ENCODE data around the gene MAP7D3.

Gene MAP7D3

DNA sequence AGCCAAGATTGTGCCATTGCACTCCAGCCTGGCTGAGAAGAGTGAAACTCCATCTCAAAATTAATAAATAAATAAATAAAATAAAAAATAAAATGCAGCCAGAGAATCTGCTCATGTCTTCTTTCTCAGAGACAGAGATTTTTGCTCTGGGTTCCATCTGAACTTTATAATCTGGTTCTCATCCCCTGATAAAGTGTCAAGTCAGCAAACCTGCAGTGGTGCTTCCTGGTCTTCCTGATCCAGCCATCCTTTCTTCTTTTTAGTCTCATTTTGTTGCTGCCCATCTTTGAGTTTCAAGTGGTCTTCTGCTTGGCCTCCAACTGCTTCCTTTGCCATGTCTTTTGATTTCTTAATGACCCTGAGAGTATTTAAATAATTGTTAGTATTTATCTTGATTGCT is 24.1 kb downstream of the MAP7D3 start:
- Histone ChIP-seq H3K36me3 (ENCODE audit: insufficient read depth, low read length) (peaks cover 11% of the 10 kb centered on the region), H3K9me3 (ENCODE audit: control insufficient read depth, insufficient read depth, low read length) (no peaks in the 10 kb centered on the region), H3K9ac (ENCODE audit: low read depth, low read length) (no peak overlapping the region), H3K4me1 (ENCODE audit: insufficient read depth, low read length) (no peaks in the 10 kb centered on the region)

DNA sequence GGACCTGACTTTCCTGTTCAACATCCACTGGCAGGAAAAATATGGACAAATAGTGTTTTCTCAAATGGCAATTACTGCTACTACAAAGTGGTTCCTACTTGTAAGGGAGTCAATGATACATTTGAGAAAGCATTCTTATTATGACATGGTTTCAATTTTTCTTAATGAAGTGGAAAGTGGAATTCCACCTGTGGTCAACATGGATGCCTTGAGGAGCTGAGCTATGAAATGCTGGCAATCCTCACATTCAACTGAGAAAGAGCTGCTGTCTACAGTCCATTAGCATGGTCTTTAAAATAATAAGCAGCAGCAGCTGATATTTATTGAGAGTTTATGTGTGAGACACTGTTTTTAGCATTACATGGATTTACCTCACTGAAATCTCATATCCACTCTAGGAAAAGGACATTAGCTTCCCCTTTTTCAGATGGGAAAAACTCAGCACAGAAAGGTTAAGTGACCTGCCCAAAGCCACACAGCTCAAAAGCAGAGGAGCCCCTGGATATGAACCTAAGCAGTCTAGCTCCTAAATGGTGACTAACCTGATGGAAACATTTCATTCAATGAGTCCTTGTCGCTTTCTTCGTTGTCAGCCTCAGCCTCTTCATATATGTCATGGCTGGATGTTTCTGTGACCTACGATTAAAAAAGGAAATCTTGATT is 29.2 kb downstream of the MAP7D3 start:
- Histone ChIP-seq H3K9me3 (ENCODE audit: control insufficient read depth, insufficient read depth, low read length) (no peaks in the 10 kb centered on the region), H3K9ac (ENCODE audit: low read depth, low read length) (no peak overlapping the region), H3K4me1 (ENCODE audit: insufficient read depth, low read length) (no peaks in the 10 kb centered on the region), H3K36me3 (ENCODE audit: insufficient read depth, low read length) (peaks cover 12% of the 10 kb centered on the region)

DNA sequence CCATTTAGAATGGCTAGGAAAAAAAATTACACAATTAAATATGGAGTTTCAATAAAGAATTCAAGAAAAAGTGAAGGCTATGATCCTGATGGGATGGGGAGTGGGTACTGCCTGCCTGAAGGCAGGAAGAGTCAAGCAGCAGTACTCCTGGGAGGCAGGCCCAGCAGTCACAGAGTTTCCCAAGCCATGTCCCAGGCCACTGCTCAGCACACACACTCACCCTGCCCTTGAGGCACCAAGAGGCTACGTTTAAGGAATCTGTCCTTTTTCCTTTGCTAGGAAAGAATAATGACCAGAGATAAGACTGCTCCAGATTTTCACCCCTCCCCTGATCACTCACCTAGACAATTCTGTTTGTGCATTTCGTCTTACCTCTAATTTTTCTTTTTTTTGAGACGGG is 30.2 kb downstream of the MAP7D3 start:
- no peak overlapping the region for H3K9ac ChIP-seq (ENCODE audit: low read depth, low read length)
- H3K36me3 ChIP-seq (ENCODE audit: insufficient read depth, low read length), result peaks cover 12% of the 10 kb centered on the region
- no peaks in the 10 kb centered on the region for H3K9me3 ChIP-seq (ENCODE audit: control insufficient read depth, insufficient read depth, low read length)
- no peaks in the 10 kb centered on the region for H3K4me1 ChIP-seq (ENCODE audit: insufficient read depth, low read length)

DNA sequence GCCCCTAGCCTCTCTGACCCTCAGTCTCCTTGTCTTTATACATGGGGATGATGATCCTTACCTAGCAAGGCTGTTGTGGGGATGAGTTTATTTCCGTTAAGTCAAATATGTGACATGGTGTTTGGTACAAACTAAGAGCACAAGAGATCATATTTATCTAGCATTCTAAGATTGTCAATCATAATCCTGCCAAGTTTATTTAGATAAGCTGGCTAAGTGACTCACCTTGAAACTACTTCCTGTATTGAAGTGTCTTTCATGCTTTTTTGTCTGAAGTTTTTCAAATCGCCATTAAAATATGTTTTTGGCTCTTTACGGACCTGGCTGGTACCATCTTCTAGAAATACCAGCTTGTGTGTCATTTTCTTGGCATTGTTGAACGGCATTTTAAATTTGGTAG is 30.7 kb downstream of the MAP7D3 start:
- H3K9me3 ChIP-seq (ENCODE audit: control insufficient read depth, insufficient read depth, low read length), result no peaks in the 10 kb centered on the region
- H3K36me3 ChIP-seq (ENCODE audit: insufficient read depth, low read length), result peaks cover 12% of the 10 kb centered on the region
- no peaks in the 10 kb centered on the region for H3K4me1 ChIP-seq (ENCODE audit: insufficient read depth, low read length)
- no peak overlapping the region for H3K9ac ChIP-seq (ENCODE audit: low read depth, low read length)

DNA sequence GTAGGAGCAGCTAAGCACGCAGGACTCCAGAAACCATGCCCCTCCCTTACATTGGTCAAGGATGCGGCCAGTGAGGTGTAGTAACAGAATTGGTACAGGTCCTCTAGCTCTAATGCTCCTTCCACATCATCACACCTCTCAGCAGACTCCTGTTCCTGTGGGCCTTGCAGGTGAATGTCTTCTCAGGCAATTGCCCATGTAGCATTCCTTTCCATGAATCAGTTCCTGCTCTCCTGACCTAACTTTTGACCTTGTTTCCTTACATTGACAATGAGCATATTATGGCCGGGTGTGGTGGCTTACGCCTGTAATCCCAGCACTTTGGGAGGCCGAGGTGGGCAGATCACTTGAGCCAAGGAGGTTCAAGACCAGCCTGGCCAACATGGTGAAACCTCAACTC is 31.3 kb downstream of the MAP7D3 start:
- Histone ChIP-seq H3K4me1 (ENCODE audit: insufficient read depth, low read length) (no peaks in the 10 kb centered on the region), H3K9ac (ENCODE audit: low read depth, low read length) (no peak overlapping the region), H3K9me3 (ENCODE audit: control insufficient read depth, insufficient read depth, low read length) (no peaks in the 10 kb centered on the region), H3K36me3 (ENCODE audit: insufficient read depth, low read length) (peaks cover 11% of the 10 kb centered on the region)

DNA sequence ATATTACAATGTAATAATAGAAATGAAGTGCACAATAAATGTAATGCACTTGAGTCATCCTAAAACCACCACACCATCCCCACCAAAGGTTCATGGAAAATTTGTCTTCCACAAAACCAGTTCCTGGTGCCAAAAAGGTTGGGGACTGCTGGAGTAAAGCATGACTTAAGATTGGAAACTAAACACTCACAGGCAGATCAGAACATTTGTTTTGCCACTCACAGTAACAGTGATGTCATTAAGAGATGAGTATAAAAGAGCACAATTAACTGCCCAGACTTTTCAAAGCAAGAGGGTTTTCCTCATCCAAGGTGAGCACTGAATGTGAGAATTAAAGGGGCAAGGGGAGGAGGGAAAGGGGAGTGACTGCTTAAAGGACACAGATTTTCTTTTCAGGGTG is 35.6 kb downstream of the MAP7D3 start:
- Histone ChIP-seq H3K9ac (ENCODE audit: low read depth, low read length) (no peak overlapping the region), H3K36me3 (ENCODE audit: insufficient read depth, low read length) (no peaks in the 10 kb centered on the region; the same call in 1 of the 2 replicates), H3K9me3 (ENCODE audit: control insufficient read depth, insufficient read depth, low read length) (no peaks in the 10 kb centered on the region), H3K4me1 (ENCODE audit: insufficient read depth, low read length) (no peaks in the 10 kb centered on the region)

DNA sequence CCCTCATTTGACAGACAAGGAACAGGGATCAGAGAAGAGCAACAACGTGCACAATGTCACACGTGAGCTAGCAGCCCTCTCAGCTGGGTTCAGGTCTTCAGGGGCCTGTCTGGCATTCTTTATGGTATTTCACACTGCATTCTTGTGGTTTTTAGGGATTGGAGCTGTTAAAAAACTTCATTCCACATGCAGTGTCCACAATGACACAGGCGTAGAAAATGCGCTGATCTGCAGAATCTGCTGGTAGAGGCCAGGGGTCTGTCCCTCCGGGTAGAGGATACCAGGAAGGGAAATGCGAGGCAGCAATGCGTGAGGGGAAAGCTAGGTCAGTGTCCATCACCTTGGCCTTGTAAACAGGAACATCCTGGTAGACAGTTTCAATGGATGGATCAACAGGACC is 36.6 kb downstream of the MAP7D3 start:
- Histone ChIP-seq H3K9me3 (ENCODE audit: control insufficient read depth, insufficient read depth, low read length) (no peaks in the 10 kb centered on the region), H3K4me1 (ENCODE audit: insufficient read depth, low read length) (no peaks in the 10 kb centered on the region), H3K9ac (ENCODE audit: low read depth, low read length) (no peak overlapping the region), H3K36me3 (ENCODE audit: insufficient read depth, low read length) (no peaks in the 10 kb centered on the region; the same call in 1 of the 2 replicates)

DNA sequence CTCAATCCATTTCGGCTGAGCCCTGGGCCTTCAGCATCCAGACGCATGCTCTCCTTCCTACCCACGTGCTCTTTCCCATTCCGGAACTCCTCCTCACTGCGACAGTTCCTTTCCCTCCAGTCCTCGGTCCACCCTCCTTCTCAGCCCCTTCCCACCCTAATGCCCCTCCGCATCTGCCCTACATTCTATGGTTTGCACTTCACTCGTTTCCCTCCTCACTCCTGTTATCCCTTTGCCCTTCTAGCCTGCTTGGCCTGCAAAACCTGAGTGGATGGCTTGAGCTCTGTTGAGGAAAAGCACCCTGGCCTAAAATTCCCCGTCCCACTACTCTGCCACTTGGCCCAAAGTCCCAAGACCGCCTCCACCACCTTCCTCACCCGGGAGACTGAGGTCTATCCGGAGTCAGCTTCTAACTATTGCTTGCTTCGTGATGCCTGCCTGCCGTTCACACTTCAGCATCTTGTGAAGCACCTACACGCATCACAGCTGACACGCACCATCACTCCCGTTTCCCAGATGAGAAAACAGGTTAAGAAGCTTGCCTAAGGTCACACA is 38.6 kb downstream of the MAP7D3 start:
- Histone ChIP-seq H3K9ac (ENCODE audit: low read depth, low read length) (no peak overlapping the region), H3K36me3 (ENCODE audit: insufficient read depth, low read length) (no peaks in the 10 kb centered on the region; the same call in 1 of the 2 replicates), H3K9me3 (ENCODE audit: control insufficient read depth, insufficient read depth, low read length) (no peaks in the 10 kb centered on the region), H3K4me1 (ENCODE audit: insufficient read depth, low read length) (no peaks in the 10 kb centered on the region)

DNA sequence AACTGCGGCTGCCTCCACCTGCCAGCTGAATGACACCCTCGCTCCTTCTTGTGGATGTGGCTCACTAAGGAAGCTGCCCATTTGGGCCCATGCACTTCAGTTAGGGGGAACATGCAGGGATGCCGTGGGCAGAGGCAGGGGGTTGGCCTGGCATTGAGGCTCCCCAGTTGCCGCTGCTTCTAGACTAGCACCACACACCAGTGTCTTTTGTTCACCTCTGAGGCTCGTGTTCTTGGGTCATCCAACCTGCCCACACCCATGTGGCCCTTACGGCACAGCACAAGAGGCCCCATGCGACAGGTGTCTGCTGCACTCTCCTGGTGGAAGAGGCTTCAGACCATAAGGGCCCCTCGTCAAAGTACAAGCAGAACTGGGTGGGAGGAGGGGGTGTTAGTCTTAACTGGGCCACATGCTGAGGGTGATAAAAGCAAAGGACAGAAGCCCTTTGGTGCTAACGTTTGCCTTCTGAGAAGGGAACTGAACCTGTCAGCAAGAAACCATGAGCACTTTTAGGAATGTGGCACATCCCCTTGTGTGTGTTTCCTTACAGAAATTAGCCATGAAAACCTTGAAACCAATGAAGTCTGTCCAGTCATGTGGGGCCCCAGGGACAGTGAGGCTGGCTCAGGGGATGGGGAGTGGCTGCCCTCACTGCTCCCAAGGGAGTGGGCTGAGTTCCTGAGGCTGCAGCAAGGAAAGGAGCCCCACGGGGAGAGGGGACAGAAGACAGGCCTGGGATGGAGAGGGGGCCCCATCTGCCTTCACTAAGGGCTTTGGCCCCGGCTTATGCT is 39.2 kb downstream of the MAP7D3 start:
- no peaks in the 10 kb centered on the region for H3K9me3 ChIP-seq (ENCODE audit: control insufficient read depth, insufficient read depth, low read length)
- H3K9ac ChIP-seq (ENCODE audit: low read depth, low read length), result no peak overlapping the region

DNA sequence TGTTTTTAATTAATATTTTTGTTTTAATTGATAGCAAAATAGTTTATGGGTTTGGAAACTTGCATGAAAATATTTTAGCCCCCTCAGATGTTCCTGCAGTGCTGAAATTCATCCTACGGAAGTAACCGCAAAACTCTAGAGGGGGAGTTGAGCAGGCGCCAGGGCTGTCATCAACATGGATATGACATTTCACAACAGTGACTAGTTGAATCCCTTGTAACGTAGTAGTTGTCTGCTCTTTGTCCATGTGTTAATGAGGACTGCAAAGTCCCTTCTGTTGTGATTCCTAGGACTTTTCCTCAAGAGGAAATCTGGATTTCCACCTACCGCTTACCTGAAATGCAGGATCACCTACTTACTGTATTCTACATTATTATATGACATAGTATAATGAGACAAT is 40.4 kb downstream of the MAP7D3 start:
- no peaks in the 10 kb centered on the region for H3K36me3 ChIP-seq (ENCODE audit: insufficient read depth, low read length)
- H3K9ac ChIP-seq (ENCODE audit: low read depth, low read length), result no peak overlapping the region
- no peaks in the 10 kb centered on the region for H3K9me3 ChIP-seq (ENCODE audit: control insufficient read depth, insufficient read depth, low read length)
- no peaks in the 10 kb centered on the region for H3K4me1 ChIP-seq (ENCODE audit: insufficient read depth, low read length)

More for the DNA sequence above, 39.2 kb downstream of the MAP7D3 start:
- Histone ChIP-seq H3K4me1 (ENCODE audit: insufficient read depth, low read length) (no peaks in the 10 kb centered on the region), H3K36me3 (ENCODE audit: insufficient read depth, low read length) (no peaks in the 10 kb centered on the region; the same call in 1 of the 2 replicates)

DNA sequence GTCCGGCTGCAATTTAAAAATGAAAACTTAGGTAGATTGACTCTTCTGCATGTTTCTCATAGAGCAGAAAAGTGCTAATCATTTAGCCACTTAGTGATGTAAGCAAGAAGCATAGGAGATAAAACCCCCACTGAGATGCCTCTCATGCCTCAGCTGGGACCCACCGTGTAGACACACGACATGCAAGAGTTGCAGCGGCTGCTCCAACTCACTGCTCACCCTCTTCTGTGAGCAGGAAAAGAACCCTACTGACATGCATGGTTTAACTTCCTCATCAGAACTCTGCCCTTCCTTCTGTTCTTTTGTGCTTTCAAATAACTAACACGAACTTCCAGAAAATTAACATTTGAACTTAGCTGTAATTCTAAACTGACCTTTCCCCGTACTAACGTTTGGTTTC is 41.0 kb downstream of the MAP7D3 start:
- Histone ChIP-seq H3K9me3 (ENCODE audit: control insufficient read depth, insufficient read depth, low read length) (no peaks in the 10 kb centered on the region), H3K36me3 (ENCODE audit: insufficient read depth, low read length) (no peaks in the 10 kb centered on the region), H3K4me1 (ENCODE audit: insufficient read depth, low read length) (0 out of 2 replicates have a peak, but pooled peaks cover 3% of the 10 kb centered on the region), H3K9ac (ENCODE audit: low read depth, low read length) (no peak overlapping the region)

DNA sequence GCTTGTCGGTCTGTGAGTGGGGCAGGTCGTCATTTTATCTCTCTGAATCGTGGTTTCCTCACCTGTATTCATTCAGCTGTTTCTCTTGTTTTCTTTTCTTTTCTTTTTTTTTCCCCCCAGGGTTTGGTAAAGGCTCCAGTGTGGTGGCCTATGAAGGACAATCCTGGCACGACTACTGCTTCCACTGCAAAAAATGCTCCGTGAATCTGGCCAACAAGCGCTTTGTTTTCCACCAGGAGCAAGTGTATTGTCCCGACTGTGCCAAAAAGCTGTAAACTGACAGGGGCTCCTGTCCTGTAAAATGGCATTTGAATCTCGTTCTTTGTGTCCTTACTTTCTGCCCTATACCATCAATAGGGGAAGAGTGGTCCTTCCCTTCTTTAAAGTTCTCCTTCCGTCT is 41.4 kb downstream of the MAP7D3 start:
- Histone ChIP-seq H3K4me1 (ENCODE audit: insufficient read depth, low read length) (0 out of 2 replicates have a peak, but pooled peaks cover 4% of the 10 kb centered on the region), H3K9ac (ENCODE audit: low read depth, low read length) (no peak overlapping the region), H3K9me3 (ENCODE audit: control insufficient read depth, insufficient read depth, low read length) (no peaks in the 10 kb centered on the region), H3K36me3 (ENCODE audit: insufficient read depth, low read length) (no peaks in the 10 kb centered on the region)

DNA sequence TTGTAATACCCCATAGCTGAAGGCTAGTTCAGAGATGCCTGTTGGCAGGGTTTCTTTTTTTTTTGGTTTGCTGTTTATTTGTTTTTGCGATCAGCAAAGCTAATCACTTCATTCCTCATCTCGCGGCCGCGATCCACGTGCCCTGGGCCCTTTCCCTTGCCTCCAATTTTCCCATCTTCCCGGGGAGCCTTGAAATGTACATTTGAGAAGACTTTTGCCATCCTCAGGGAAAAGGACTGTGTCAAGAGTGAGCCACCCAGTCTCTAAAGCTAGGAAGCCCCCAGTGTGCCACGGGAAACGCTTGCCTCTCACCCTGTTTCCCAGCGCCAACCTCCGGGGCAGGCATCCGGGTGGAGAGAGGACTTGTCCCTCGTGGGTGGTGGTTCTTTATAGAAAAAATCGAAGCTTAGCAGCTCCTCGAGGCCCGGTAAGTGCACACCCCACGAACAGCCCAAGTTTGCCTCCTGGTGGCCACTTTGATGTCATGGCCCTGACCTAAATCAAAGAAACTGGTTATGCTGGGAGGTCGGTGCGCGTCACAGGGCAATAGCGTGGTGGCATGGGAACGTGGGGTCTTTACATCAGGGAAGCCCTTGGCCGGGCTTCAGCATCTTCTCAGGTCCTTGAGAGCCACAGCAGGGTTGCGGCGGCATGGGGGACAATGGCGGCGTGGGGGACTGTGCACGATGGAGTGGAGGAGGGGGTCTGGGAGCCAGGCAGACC is 42.0 kb downstream of the MAP7D3 start:
- H3K36me3 ChIP-seq (ENCODE audit: insufficient read depth, low read length), result no peaks in the 10 kb centered on the region
- peaks cover 7% of the 10 kb centered on the region; the same call in 1 of the 2 replicates for H3K4me1 ChIP-seq (ENCODE audit: insufficient read depth, low read length)
- no peak overlapping the region for H3K9ac ChIP-seq (ENCODE audit: low read depth, low read length)
- H3K9me3 ChIP-seq (ENCODE audit: control insufficient read depth, insufficient read depth, low read length), result no peaks in the 10 kb centered on the region

DNA sequence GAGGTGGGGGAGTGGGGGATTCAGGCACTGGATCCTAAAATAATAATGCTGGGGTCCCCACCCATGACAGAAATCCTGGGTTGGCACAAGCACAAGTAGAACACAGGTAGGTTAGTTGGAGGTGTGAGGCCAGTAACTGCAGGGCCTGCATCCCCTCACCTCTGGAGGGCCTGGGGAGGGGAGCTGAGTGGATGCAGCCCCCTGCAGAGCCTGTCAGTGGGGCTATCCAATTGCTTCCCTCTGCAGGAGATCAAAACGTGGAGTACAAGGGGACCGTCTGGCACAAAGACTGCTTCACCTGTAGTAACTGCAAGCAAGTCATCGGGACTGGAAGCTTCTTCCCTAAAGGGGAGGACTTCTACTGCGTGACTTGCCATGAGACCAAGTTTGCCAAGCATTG is 43.7 kb downstream of the MAP7D3 start:
- H3K4me1 ChIP-seq (ENCODE audit: insufficient read depth, low read length), result peaks cover 7% of the 10 kb centered on the region; the same call in 1 of the 2 replicates
- H3K9me3 ChIP-seq (ENCODE audit: control insufficient read depth, insufficient read depth, low read length), result no peaks in the 10 kb centered on the region
- no peak overlapping the region for H3K9ac ChIP-seq (ENCODE audit: low read depth, low read length)
- H3K36me3 ChIP-seq (ENCODE audit: insufficient read depth, low read length), result no peaks in the 10 kb centered on the region

All from ES-I3 (cell line).